Testis (tissue), 3 donors: Measurements from ENCODE around the gene KLHL15. TPM values are rescaled to one million over a fixed set of nuclear protein-coding genes. Genes with fewer than 3 reads are reported as not detected.
"Not testable (repeated sequence)": the region's sequence is repeated elsewhere in the genome, so short reads cannot be mapped to it uniquely, and the experiment has no call there.

ENCODE experiments used
- DNase-seq: peaks from one replicate; pipeline ENCODE4 v3.0.0-alpha.2; 2019
- H3K27ac ChIP-seq, 2 donors: fragments of 200-600 bp; sonication (generic); one replicate each; pipeline ENCODE4 v1.5.1; 2019
- H3K27me3 ChIP-seq: fragments of 200-600 bp; sonication (generic); one replicate; pipeline ENCODE4 v1.5.1; 2019
- H3K36me3 ChIP-seq: fragments of 200-600 bp; sonication (generic); one replicate; pipeline ENCODE4 v1.5.1; 2017; ENCODE audit warnings: low read depth; ENCODE audit errors: missing control alignments
- H3K4me1 ChIP-seq: fragments of 200-600 bp; sonication (generic); one replicate; pipeline ENCODE4 v1.5.1; 2019
- H3K4me3 ChIP-seq, 2 donors: fragments of 200-600 bp; sonication (generic); one replicate each; pipeline ENCODE4 v1.5.1; 2017 to 2019
- H3K9me3 ChIP-seq: fragments of 200-600 bp; sonication (generic); one replicate; pipeline ENCODE4 v1.5.1; 2017
- CTCF ChIP-seq, 3 experiments: fragments of 450-650 bp in 2 of 3; fragments of 200-600 bp in 1 of 3; sonication (generic) in 1 of 3; IDR thresholded peaks; one replicate each; pipeline ENCODE4 v1.5.1; 2016 to 2019; ENCODE audit warnings: antibody characterized with exemption in 3 of 3, mild to moderate bottlenecking in 2 of 3, moderate library complexity in 1 of 3
- POLR2A ChIP-seq: fragments of 450-650 bp; IDR thresholded peaks from one replicate; pipeline ENCODE4 v1.6.1; 2017; ENCODE audit warnings: antibody characterized with exemption, mild to moderate bottlenecking, moderate library complexity
- WGBS, 2 donors: methylation state at CpG; one replicate each; pipeline ENCODE4 v1.1.5; 2018; 5-methylcytosine and 5-hydroxymethylcytosine counted together
- intact Hi-C: fragments of 100-400 bp; cut with DNase I; formaldehyde crosslinking; loops from one replicate; pipeline ENCODE4 v1.15.1; 2023; ENCODE audit warnings: low total_unique reads
- polyA plus RNA-seq: library from polyadenylated mRNA; stranded (reverse); fragments of 350-450 nt; fragmentation: Illumina TruSeq; extraction: RNeasy Lipid Tissue Mini Kit (QIAGEN cat#74804); gene quantifications from one replicate; pipeline ENCODE4 v1.2.3, GENCODE V29; 2014; ENCODE audit warnings: low read depth, low replicate concordance; ENCODE audit not compliant: insufficient read depth
- total RNA-seq, 2 donors: library from RNA; depleted of rRNA; stranded (reverse); fragments of >200 nt; gene quantifications; one replicate each; pipeline ENCODE4 v1.2.3, GENCODE V29; 2016

Gene KLHL15
- total and polyA plus RNA-seq, 3 donors from 2014 or later: 31.5 to 83.4 (median 82.4) TPM

GRCh38 chrX:23981711-23982110 is 45.3 kb downstream of the KLHL15 start:
- Histone ChIP-seq H3K4me1 (no peaks in the 10 kb centered on the region), H3K27ac (no peak overlapping the region), H3K27me3 (no peaks in the 10 kb centered on the region), H3K4me3 (no peak overlapping the region), H3K9me3 (no peaks in the 10 kb centered on the region), H3K36me3 (no peaks in the 10 kb centered on the region)
- WGBS, 2 donors: 89% methylated on average over 2 of the region's 2 CpGs; no CpG with 5 or more reads in 1 of the 2 donors
- intact Hi-C loops: no loop called here
- DNase-seq: no peak
- TF ChIP-seq POLR2A: no peak
- TF ChIP-seq CTCF (IDR thresholded peaks at IDR 0.05): no peak

- Histone ChIP-seq H3K4me3 (no peak overlapping the region), H3K36me3 (no peaks in the 10 kb centered on the region), H3K4me1 (no peaks in the 10 kb centered on the region), H3K27ac (no peak overlapping the region), H3K27me3 (no peaks in the 10 kb centered on the region), H3K9me3 (no peaks in the 10 kb centered on the region)
- intact Hi-C loops: no loop called here
- no peak for DNase-seq
- TF ChIP-seq CTCF (IDR thresholded peaks at IDR 0.05) (no peak), POLR2A (no peak)
- WGBS, 2 donors: 81 to 82% methylated on average over 4 of the region's 4 CpGs
These were observed 45.8 kb downstream of the KLHL15 start for GRCh38 chrX:23981222-23981621.

- intact Hi-C loops: no loop called here
- Histone ChIP-seq H3K36me3 (no peaks in the 10 kb centered on the region), H3K4me1 (no peaks in the 10 kb centered on the region), H3K4me3 (no peak overlapping the region), H3K27ac (no peak overlapping the region), H3K27me3 (no peaks in the 10 kb centered on the region), H3K9me3 (no peaks in the 10 kb centered on the region)
- TF ChIP-seq POLR2A: no peak
- no peak for TF ChIP-seq CTCF (IDR thresholded peaks at IDR 0.05)
- 29 to 53% methylated on average over 1 to 5 of the region's 5 CpGs for WGBS, 2 donors
- no peak for DNase-seq
These were observed 47.0 kb downstream of the KLHL15 start for GRCh38 chrX:23980011-23980441.

- 65 to 69% methylated on average over 1 to 4 of the region's 4 CpGs for WGBS, 2 donors
- Histone ChIP-seq H3K4me1 (no peaks in the 10 kb centered on the region), H3K27me3 (no peaks in the 10 kb centered on the region), H3K4me3 (no peak overlapping the region), H3K9me3 (no peaks in the 10 kb centered on the region), H3K27ac (no peak overlapping the region), H3K36me3 (no peaks in the 10 kb centered on the region)
- DNase-seq: no peak
- intact Hi-C loops: no loop called here
- TF ChIP-seq POLR2A (no peak), CTCF (IDR thresholded peaks at IDR 0.05) (no peak)
These were observed 48.5 kb downstream of the KLHL15 start for GRCh38 chrX:23978491-23978890.

GRCh38 chrX:23965630-23966029 is 61.4 kb downstream of the KLHL15 start:
- H3K4me1 ChIP-seq, H3K27ac ChIP-seq, H3K27me3 ChIP-seq, H3K9me3 ChIP-seq, H3K4me3 ChIP-seq, intact Hi-C loops, DNase-seq, H3K36me3 ChIP-seq: not testable (repeated sequence)
- WGBS, 2 donors: 81 to 84% methylated on average over 6 to 8 of the region's 8 CpGs
